Activated CD8-positive, alpha-beta T cell treated with anti-CD3 and anti-CD28 coated beads, Interleukin-2, amount 10 ng/mL, durations not matched to agents 7 days and 5 days (primary cell): ENCODE data around the gene HECTD2. TPM values are rescaled to one million over a fixed set of nuclear protein-coding genes. Genes with fewer than 3 reads are reported as not detected.

Experiments used
- ATAC-seq: fragments of 150-1000 bp; cut with Tn5 transposase; one replicate; pipeline ENCODE4 v1.10.0; 2021; ENCODE audit warnings: moderate library complexity
- CTCF ChIA-PET: fragments of 350-600 bp; sonication (Branson Sonifier 250); formaldehyde crosslinking; loops from one replicate; lab custom pipeline; 2021; ENCODE audit warnings: antibody characterized with exemption; lab: Charles Lee
- POLR2A ChIA-PET: fragments of 350-600 bp; sonication (Branson Sonifier 250); formaldehyde crosslinking; loops from one replicate; lab custom pipeline; 2021; ENCODE audit warnings: antibody characterized with exemption; lab: Charles Lee
- DNase-seq: peaks from one replicate; pipeline ENCODE4 v3.0.0-alpha.2; 2020
- H3K27ac Mint-ChIP-seq: one replicate; pipeline ENCODE4 v1.8.0; 2021; ENCODE audit warnings: mild to moderate bottlenecking, mixed read lengths
- H3K27me3 Mint-ChIP-seq: one replicate; pipeline ENCODE4 v1.8.0; 2021; ENCODE audit warnings: low read depth, mixed read lengths
- H3K36me3 Mint-ChIP-seq: one replicate; pipeline ENCODE4 v1.8.0; 2021; ENCODE audit warnings: low read depth, mixed read lengths
- H3K4me1 Mint-ChIP-seq: one replicate; pipeline ENCODE4 v1.8.0; 2021; ENCODE audit warnings: low read depth, mixed read lengths
- H3K4me3 Mint-ChIP-seq: one replicate; pipeline ENCODE4 v1.8.0; 2021; ENCODE audit warnings: mild to moderate bottlenecking, mixed read lengths
- H3K9me3 Mint-ChIP-seq: one replicate; pipeline ENCODE4 v1.8.0; 2022; ENCODE audit warnings: mixed read lengths; ENCODE audit not compliant: insufficient read depth
- total RNA-seq, 2 experiments: library from RNA; stranded (reverse); gene quantifications; one replicate each; pipeline ENCODE4 v1.2.3, GENCODE V29; 2021

Gene HECTD2
- total RNA-seq, 2 experiments from 2014 or later: 1.4 to 2.0 TPM

- no peak for ATAC-seq
- Mint-ChIP-seq H3K27me3 (peaks cover 6% of the 10 kb centered on the region), H3K27ac (no peak overlapping the region), H3K4me3 (no peak overlapping the region), H3K9me3 (no peaks in the 10 kb centered on the region), H3K4me1 (no peaks in the 10 kb centered on the region), H3K36me3 (no peaks in the 10 kb centered on the region)
- POLR2A ChIA-PET: no interaction called here
- CTCF ChIA-PET: no interaction called here
- no peak for DNase-seq
Observed at GRCh38 chr10:91562839-91563581, 152.9 kb downstream of the HECTD2 start.

- Mint-ChIP-seq H3K4me3 (no peak overlapping the region), H3K4me1 (no peaks in the 10 kb centered on the region), H3K9me3 (no peaks in the 10 kb centered on the region), H3K27me3 (peaks cover 2% of the 10 kb centered on the region), H3K36me3 (no peaks in the 10 kb centered on the region), H3K27ac (no peak overlapping the region)
- ChIA-PET POLR2A (no interaction called here), CTCF (no interaction called here)
- DNase-seq: no peak
- no peak for ATAC-seq
Observed at GRCh38 chr10:91564026-91564425, 153.9 kb downstream of the HECTD2 start.

Other genes with a start within 250 kb of the HECTD2 start
- 10 to 100 TPM; 46.2 to 46.7 TPM for gene PCGF5, start 189.7 kb upstream of the HECTD2 start, total RNA-seq
- not detected for gene PPP1R3C, start 222.7 kb downstream of the HECTD2 start, total RNA-seq